ENCODE measurements around the gene IFITM5. TPM values are rescaled to one million over a fixed set of nuclear protein-coding genes. Genes with fewer than 3 reads are reported as not detected.

Gene IFITM5
- total RNA-seq, 3 donors from 2014 or later = not detected

GRCh38 chr11:267491-267994, 31.8 kb downstream of the IFITM5 start:
- Histone ChIP-seq H3K9me3 (no peaks in the 10 kb centered on the region), H3K27ac (peak overlapping the region; percentile 52 to 78), H3K36me3 (no peaks in the 10 kb centered on the region), H3K27me3 (no peaks in the 10 kb centered on the region), H3K4me3 (peak overlapping the region; percentile 34 to 62 (median 37)), H3K4me1 (no peaks in the 10 kb centered on the region)
- DNase-seq (ENCODE audit: low spot score in 2 of 2) = no peak
- intact Hi-C loops (cut with DNase I; ENCODE audit: low total_unique reads) = no loop called here
- no peak for TF ChIP-seq POLR2AphosphoS5 (IDR thresholded peaks at IDR 0.05)
- no peak for TF ChIP-seq POLR2A (IDR thresholded peaks at IDR 0.05)
- no peak for TF ChIP-seq CTCF (IDR thresholded peaks at IDR 0.05)

GRCh38 chr11:266676-267439, 32.5 kb downstream of the IFITM5 start:
- no peaks in the 10 kb centered on the region for H3K27me3 ChIP-seq
- intact Hi-C loops (cut with DNase I; ENCODE audit: low total_unique reads) = no loop called here

GRCh38 chr11:261624-262023, 37.7 kb downstream of the IFITM5 start:
- H3K9me3 ChIP-seq = no peaks in the 10 kb centered on the region
- intact Hi-C loops (cut with DNase I; ENCODE audit: low total_unique reads) = no loop called here
- H3K4me3 ChIP-seq = no peak overlapping the region
- H3K36me3 ChIP-seq = no peaks in the 10 kb centered on the region
- no peaks in the 10 kb centered on the region for H3K27me3 ChIP-seq
- no peak for DNase-seq (ENCODE audit: low spot score in 2 of 2)
- H3K4me1 ChIP-seq = no peaks in the 10 kb centered on the region
- TF ChIP-seq CTCF (IDR thresholded peaks at IDR 0.05) (no peak), POLR2AphosphoS5 (IDR thresholded peaks at IDR 0.05) (no peak), POLR2A (IDR thresholded peaks at IDR 0.05) (no peak)
- H3K27ac ChIP-seq = no peak overlapping the region

More at GRCh38 chr11:266676-267439, 32.5 kb downstream of the IFITM5 start:
- Histone ChIP-seq H3K4me3 (peak overlapping the region in 1 of 3 donors; percentile 25), H3K4me1 (no peaks in the 10 kb centered on the region), H3K9me3 (no peaks in the 10 kb centered on the region), H3K27ac (no peak overlapping the region), H3K36me3 (no peaks in the 10 kb centered on the region)
- no peak for TF ChIP-seq CTCF (IDR thresholded peaks at IDR 0.05)
- no peak for TF ChIP-seq POLR2AphosphoS5 (IDR thresholded peaks at IDR 0.05)
- TF ChIP-seq POLR2A (IDR thresholded peaks at IDR 0.05) = no peak
- no peak for DNase-seq (ENCODE audit: low spot score in 2 of 2)

GRCh38 chr11:259413-259812, 39.9 kb downstream of the IFITM5 start:
- no peak for TF ChIP-seq POLR2AphosphoS5 (IDR thresholded peaks at IDR 0.05)
- TF ChIP-seq CTCF (IDR thresholded peaks at IDR 0.05) = no peak
- TF ChIP-seq POLR2A (IDR thresholded peaks at IDR 0.05) = no peak
- Histone ChIP-seq H3K9me3 (no peaks in the 10 kb centered on the region), H3K27me3 (no peaks in the 10 kb centered on the region), H3K4me1 (no peaks in the 10 kb centered on the region), H3K4me3 (no peak overlapping the region), H3K36me3 (no peaks in the 10 kb centered on the region), H3K27ac (no peak overlapping the region)
- DNase-seq (ENCODE audit: low spot score in 2 of 2) = no peak
- intact Hi-C loops (cut with DNase I; ENCODE audit: low total_unique reads) = no loop called here

- Histone ChIP-seq H3K27ac (no peak overlapping the region), H3K9me3 (no peaks in the 10 kb centered on the region), H3K4me3 (no peak overlapping the region), H3K36me3 (no peaks in the 10 kb centered on the region), H3K4me1 (no peaks in the 10 kb centered on the region), H3K27me3 (no peaks in the 10 kb centered on the region)
- TF ChIP-seq CTCF (IDR thresholded peaks at IDR 0.05) (peak in 1 of 3 donors; percentile 26), POLR2AphosphoS5 (IDR thresholded peaks at IDR 0.05) (no peak)
- intact Hi-C loops (cut with DNase I; ENCODE audit: low total_unique reads) = no loop called here
- DNase-seq (ENCODE audit: low spot score in 2 of 2) = no peak
These were observed 41.4 kb downstream of the IFITM5 start for GRCh38 chr11:257766-258493.

Data from breast epithelium (tissue), 4 donors.